Activated effector memory CD4-positive, alpha-beta T cell treated with Interleukin-2 at 50 U/mL for 16 hours (primary cell): Measurements from ENCODE around the gene MCTP1.
"Not testable (repeated sequence)": the region's sequence is repeated elsewhere in the genome, so short reads cannot be mapped to it uniquely, and the experiment has no call there.

Source experiments
- DNase-seq: peaks from one replicate; pipeline ENCODE4 v3.0.0-alpha.2; 2020

Gene MCTP1

DNA sequence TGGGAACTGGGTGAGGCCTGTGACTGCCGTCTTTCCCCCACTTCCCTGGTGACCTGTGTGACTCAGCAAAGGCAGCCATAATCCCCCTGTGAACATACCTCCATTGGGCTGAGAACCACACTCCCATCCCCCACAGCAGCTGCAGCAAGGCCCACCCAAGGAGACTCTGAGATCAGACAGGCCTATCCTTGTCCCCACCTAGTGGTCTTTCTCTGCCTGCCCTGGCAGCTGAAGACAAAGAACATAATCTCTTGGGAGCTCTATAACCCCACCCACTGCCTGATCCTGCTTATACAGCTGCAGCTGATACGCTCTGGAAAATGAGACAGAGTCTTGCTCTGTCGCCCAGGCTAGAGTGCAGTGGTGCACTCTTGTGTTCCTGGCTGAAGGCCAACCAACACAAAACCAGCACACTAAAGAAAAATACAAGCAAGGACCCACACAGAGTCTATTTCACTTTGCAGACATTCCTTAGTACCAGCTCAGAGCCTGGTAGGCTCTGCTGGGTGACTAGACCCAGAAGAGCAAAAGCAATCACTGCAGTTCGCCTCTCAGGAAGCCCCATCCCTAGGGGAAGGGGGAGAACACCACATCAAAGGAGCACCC lies 106.7 kb downstream of the MCTP1 start:
- DNase-seq, result no peak

DNA sequence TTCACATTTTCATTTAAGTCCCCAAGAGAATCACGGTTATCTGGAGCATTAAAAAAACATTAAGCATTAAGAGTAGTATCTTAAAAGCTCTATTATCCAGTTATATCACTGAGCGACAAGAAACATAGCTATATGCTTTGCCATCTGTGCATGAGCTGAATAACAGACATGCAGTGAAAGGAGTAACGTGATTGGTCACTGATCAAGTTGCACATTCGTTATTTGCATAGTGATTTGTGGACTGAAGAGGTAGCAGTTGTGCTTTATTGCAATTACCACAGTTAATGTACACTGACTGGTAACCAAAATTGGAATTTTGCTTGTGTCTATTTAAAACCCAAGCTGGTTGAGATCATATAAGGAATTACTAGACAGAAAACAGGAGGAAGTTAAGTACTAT lies 107.4 kb downstream of the MCTP1 start:
- no peak for DNase-seq

DNA sequence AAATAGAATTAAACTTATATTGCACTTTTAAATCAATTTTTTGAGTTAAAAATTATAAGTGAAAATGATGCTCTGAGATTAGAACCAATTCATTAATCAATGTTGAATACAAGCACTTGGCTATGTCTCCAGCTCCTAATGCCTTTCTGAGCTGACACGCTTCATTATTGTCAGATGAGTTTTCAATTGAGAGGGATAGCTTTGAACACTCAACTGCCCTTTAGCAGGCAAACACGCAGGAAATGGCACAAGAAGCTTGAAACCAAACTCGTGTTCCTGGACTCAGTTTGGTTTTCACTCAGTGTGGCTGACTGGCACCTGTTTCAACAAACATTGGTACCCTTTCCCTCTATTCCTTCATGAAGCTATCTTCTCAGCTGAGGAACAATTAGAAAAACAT lies 109.8 kb downstream of the MCTP1 start:
- no peak for DNase-seq

DNA sequence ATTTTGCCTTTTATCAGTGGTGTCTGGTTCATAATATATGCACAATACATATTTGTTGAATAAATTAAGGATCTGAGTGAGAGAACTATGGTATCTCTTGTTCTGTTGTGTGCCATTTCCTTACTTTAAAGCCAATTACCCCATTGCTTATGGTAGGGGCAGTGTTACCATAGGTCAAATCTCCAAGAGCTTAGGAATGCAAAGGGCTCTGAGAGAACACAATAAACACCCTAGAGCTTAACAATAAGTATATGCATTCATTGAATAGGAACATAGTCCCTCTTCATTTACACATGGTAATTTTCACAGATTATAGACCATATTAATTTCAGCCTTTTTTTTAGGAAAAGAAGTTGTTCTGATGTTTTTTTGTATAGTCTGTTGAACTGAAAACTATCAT lies 112.2 kb downstream of the MCTP1 start:
- DNase-seq, result no peak

DNA sequence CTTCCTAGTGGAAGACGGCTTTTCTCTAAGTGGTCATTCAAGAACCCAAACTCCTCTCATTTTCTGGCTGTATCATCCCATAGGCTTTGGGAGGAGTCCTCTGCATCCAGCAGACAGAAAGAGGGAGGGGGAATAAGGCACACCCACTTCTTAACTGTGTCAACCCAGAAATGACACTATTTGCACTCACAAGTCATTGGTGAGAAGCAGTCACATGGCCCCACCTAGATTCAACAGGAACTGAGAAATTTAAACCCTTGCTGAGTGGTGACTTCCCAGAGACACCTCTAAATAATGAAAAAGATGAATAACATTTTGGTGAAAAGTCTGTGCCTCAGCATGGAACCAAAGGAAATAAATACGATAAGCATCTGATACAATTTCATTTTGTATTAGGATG lies 120.0 kb downstream of the MCTP1 start:
- no peak for DNase-seq

DNA sequence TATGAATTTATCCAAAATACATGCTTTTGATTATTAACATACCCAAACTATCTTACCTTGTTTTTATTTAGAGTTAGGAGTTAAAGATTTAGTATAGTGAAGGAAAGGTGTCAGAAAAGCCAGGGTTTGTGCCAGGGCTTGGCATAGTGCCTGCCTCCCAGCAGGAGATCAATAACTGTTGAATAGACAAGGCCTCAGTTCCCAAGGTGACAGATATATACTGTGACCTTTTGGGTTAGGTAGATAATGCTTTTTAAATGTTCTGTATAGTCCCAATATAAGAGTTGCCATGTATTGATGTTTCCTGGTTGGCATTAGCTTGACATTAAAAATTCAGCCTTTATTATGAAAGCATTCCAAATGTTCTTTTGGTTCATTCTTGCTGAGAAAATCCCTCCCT lies 121.8 kb downstream of the MCTP1 start:
- no peak for DNase-seq

DNA sequence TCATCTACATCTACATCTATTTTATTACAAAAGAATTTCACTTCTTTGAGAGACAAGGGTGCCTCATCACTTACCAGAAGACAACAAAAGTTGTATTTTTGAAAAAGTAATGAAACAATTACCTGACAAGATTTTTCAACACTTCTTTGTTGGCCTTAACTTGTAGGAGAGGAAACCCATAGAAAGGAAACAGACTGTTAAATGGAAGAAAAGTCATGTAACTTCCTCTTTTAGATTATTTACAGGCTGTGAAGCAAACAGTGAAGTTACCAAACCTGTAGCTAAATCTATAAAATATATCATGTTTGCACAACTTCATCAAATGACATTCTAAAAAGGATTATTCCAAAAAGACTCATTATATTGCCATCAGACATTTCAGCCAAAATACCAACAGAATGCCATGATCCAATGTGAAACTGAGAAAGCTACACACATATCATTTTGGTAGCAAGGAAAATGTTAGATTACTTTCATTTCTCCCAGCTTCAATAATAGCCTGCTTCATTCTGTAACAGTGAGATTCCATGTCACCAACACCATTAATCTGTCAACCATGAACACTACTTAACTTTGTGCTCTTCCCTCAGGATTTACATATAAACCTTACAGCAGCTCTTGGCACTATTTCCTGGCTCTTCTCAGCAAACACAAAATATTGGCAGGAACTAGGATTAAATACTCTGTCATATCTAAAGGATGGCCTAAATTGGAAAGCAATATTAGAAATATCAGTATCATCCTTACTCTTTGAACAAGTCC lies 122.5 kb downstream of the MCTP1 start:
- DNase-seq, result no peak

DNA sequence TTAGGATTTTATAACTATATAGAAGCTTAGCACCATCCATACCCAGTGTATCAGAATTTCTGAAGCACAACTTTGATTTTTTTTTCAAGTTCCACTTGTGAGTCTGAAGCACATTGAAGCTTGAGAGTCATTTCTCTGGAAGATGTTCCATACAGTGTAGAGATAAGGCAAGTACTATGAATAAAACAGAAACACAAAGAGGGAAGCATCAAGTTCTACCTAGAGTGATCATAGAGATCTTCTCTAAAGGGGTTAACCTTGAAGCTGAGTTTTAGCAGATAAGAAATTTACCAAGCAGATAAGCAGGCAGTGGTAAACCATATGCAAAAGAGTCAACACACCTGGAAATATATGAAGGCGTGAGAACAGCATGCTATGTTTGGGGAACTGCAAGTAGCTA lies 125.3 kb downstream of the MCTP1 start:
- DNase-seq, result no peak

DNA sequence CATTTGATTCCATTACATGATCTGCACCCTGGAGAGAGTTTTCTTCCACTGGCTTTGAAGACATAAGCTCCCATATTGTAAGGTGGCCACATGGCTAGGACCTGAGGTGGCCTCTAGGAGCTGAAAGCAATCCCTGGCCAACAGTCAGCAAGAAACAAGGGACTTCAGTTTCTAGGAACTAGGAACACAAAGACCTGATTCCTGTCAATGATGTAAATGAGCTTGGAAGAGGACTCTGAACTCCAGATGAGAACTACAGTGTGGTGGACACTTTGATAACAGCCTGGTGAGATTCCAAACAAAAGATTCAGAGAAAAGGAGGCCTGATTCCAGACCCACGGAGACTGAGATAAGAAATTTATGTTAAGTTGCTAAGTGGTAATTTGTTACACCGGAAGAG lies 129.0 kb downstream of the MCTP1 start:
- DNase-seq, result no peak

DNA sequence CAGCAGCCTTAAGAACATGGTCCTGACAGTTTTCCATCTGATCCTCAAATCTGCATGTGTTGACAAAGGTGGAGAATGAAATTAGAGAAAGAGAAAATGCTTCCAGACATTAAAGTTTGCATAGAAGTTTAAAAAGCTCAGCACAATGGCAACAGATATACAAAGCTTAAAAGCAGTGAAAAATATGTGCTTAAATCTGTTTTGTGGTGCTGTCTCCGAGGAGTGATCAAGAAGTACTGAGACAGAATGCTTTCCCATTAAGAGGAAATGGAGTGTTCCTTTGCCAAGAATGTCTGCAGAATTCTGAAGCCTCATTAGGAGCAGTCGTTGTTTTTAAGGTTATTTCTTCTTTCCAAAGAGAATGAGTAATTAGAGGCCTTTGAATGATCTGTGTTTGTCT lies 131.4 kb downstream of the MCTP1 start:
- no peak for DNase-seq

DNA sequence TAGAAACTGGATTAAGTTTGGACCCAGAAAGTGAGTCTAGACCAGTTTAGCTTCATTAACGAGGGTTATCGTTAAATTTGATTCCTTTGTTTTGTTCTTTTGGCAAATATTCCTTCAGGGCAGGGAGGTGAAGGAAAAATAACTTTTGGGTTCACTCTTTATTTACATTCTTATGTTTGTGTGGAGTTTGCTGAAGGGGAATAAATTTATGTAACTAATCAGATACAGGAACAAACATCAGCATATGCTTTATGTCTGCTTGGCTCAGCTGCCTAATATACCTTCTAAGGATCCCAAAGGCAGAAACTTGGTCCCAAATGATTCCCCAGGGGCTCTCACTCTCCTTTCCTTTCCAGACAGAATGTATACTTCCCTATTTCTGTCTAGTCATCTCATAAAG lies 132.4 kb downstream of the MCTP1 start:
- DNase-seq, result no peak

DNA sequence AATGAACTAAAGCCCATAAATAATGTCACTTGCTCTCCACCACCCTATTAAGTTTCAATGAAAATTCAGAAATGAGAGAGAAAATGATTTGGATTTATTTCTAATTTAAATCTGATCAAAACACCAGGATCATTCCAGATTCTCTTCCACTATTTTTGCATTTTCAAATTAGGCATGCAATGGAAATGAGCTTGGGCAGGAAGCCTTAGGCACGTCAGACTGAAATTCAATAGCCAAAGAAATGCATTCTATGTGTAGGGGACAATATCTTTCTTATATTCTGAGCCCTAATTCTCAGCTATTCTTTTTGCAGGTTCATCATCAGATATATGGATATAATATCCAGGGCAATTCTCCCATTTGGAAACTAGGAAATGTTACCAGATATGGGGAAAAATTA lies 132.8 kb downstream of the MCTP1 start:
- DNase-seq, result no peak

DNA sequence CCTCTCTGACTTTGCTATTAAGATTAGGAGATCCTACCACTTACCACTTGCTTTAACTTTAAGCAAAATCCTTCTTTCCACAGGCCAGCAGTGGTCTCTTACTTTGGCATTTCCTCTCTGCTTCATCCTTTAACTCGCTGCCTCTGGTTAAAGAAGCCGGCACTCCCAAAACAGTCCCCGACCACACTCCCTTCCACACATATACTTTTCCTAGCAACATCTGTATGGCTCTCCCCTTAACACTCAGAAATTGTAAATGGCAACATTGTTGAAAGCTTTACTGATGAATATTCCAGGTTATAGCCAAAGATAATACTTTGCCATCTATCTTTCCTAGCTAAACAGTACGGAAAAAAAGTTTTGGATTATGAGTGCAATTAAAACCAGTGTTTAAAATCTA lies 133.2 kb downstream of the MCTP1 start:
- DNase-seq, result no peak

DNA sequence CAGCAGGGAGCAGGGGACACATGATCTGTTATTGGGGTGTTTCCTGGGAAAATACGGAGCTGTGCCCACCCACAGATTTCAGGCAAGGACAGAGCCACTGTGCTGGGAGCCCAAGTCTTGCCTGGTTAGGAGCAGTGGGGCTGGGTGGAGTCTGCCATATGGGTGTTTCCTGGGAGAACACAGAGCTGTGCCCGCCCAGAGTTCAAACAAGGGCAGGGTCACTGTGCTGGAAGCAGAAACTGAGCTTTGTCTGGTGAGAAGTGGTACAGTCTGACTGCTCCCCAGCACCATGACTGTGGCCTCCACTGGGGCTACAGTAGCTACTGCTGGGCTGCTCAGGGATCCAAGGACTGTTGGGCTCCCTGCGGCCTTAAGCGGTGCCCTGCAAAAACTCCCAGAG lies 135.5 kb downstream of the MCTP1 start:
- no peak for DNase-seq

DNA sequence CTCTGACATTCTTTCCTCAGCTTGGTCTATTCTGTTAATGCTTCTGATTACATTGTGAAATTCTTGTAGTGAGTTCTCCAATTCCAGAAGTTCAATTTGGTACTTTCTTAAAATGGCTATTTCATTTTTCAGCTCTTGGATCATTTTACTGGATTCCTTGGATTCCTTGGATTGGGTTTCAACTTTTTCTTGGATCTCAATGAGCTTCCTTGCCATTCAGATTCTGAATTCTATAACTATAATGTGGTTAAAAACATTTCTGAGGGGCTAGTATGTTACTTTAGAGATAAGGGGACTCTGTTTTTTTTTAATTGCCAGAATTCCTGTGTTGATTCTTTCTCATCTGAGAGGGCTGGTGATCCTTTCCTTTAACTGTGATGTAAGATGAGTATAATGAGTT lies 136.4 kb downstream of the MCTP1 start:
- DNase-seq, result no peak

DNA sequence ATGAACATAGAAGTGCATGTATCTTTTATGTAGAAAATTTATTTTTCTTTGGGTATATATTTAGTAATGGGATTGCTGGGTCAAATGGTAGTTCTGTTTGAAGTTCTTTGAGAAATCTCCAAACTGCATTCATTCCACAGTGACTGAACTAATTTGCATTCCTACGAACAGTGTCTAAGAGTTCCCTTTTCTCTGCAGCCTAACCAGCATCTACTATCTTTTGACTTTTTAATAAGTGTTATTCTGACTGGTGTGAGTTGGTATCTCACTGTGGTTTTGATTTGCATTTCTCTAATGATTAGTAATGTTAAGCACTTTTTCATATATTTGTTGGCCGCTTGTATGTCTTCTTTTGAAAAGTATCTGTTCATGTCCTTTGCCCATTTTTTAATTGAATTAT lies 141.0 kb downstream of the MCTP1 start:
- DNase-seq, result not testable (repeated sequence)

DNA sequence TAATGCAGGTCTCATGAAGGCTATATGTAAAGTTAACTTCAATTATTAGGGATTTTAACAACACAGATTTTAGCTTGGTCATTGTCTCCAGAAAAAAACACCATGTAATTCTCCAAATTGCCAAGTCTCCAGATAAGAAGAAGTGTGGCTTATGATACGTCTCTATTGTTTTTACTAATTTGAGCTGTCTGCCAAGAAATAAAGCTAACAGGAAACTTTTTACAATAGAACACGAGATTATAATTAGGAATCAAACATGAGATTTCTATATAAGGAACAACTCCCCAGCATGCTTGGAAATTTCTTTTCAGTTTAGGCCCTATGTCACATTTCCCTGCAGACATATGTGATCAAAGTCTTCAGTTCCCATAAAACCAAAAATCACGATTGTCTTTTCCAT lies 142.7 kb downstream of the MCTP1 start:
- no peak for DNase-seq

DNA sequence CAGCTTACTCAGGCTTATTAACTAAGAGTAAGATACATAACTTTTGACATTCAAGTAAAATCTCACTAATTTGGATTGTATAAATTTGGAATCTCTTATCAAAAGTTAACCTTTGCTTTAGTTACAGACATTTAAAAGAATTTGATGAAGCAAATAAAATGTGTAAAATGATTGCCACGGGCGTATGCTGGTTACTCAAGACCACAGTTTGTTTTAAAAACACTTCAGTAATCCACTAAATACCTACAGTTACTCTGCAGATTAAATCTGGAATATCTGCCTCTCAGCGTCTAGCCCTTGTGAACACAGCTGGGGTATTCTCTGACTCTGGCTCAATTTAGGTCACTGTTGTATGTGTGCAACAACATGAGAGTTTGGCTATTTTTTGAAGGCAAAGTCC lies 143.8 kb downstream of the MCTP1 start:
- DNase-seq, result no peak

DNA sequence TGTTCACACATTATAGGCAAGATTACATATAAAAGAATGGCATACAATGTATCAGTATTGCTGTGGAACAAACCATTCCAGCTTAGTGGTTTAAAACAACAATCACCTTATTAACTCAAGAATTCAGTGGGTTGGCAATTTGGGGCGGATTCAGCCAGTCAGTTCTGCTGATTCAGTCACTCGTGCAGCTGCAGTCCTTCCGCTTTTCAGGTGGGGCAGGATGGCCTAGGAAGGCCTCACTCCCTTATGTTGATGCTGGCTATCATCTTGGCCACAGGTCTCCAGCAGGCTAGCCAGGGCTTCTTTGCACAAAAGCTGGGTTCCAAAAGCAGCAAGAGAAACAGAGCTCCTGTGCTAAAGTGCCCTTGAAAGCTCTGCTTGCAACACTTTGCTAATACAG lies 150.6 kb downstream of the MCTP1 start:
- DNase-seq, result no peak

DNA sequence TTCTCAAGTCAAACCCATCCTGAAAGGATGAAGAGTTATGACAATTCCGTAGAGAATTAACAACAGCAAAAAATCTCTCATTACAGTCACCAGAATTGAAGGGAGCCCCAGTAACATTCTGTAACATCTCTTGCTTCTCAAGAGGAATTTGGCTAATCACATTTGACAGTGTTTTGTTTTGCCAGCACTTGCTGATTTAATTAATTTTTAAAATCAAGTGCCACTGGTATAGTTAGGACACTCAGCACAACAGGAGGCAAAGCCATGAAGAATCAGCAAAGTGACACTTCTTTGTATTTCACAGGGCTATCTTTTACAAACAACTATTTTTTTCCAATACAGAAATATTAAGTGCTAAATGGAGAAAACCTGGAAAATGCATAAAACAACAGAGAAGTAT lies 152.8 kb downstream of the MCTP1 start:
- no peak for DNase-seq

DNA sequence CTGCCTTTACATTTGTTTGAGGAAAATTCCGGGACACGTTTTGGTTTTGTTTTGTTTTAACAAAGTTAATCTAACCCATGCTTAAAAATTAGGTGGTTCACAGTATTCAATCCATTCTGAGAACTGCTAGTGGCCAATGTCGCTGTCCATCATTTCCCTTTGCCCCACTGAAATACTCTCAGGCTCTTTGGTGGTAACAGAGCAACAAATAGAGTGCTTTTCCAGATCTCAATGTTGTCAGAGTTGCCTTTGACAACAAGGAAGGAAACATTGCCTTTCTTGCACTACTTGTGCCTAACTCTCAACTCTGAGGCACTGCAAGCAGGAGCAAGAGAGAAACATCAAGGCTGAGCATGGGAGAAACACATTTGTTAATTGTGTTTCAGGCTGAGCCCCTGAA lies 154.0 kb downstream of the MCTP1 start:
- no peak for DNase-seq

DNA sequence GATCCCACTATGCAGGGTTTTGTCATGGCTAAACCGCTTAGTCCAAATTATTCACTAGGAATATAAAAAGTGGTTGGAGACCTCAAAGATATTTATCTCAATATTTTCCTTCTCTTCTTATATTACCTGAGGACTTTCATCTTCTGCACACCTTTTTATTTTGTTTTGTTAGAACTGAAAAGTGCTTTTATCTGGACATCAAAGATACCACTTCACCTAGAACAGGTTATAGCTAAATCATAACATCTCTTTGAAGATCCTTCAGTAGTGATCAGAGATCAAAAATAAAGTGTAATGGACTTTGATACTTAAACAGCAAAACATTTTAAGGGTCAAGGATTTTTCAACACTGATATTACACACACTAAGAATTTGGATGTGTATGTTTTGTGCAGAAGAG lies 160.2 kb downstream of the MCTP1 start:
- DNase-seq, result no peak

DNA sequence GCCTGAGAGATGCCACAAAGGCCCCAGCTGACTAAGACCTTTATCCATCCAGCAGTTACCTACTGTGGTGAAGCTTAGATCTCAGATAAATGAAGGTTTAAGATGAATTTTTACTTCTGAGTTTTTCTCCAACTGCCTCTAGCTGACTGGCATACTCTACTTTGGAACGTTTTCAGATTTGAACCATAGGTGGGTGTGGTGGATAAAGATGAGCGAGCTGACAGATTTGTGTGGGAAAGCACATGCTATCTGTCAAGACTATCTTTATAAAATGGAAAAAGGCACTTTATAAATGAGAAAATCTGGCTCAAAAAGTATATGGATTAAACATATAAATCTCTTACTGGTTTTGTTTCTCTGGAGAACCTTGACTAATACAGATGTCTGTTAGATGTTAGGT lies 160.8 kb downstream of the MCTP1 start:
- no peak for DNase-seq

DNA sequence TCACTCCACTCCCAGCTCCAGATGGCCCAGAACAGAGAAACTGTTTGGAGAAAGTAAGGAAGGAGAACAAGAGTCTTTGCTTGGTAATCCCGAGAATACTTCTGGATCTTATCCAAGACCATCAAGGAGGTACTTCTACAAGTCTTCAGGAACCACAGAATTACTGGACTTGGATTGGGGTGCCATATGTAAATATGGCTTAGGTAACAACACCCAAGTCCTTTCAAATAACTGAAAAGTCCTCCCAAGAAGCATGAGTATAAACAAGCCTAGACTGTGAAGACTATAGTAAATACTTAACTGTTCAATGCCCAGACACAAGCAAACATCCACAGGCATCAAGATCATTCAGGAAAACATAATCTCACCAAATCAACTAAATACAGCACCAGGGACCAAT lies 170.0 kb downstream of the MCTP1 start:
- no peak for DNase-seq

DNA sequence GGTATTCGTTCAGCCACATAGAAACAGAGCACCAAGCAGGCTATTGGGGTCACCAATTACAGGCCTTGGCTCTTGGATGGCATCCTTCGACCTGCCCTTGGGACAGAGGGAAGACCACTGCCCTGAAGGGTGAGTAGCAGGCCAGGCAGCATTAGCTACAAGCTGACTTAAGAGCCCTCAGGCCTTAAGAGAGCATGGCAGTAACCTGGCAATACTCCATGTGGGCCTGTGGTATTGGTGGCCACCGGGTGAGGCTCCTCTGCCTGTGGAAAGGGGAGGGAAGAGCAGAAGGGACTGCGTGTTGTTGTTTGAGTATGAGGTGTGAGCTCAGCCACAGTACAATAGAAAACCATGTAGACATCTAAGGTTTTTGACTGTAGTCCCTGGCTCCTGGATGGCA lies 170.6 kb downstream of the MCTP1 start:
- no peak for DNase-seq
